Fibroblast of villous mesenchyme (primary cell): ENCODE results near the gene RBSN. TPM values are rescaled to one million over a fixed set of nuclear protein-coding genes. Genes with fewer than 3 reads are reported as not detected.

Experiments
- DNase-seq: peaks from one replicate; pipeline ENCODE4 v3.0.0-alpha.2; 2010; ENCODE audit warnings: low read depth
- H3K4me3 ChIP-seq: 2 replicates; pipeline ENCODE4 v1.5.1; 2011; ENCODE audit warnings: low read depth, mild to moderate bottlenecking, low read length
- total RNA-seq: library from RNA; depleted of rRNA; stranded (reverse); fragments of >200 nt; gene quantifications from 2 replicates; pipeline ENCODE4 v1.2.3, GENCODE V29; 2012
- TF ChIP-seq, protein P1 (sequence below): IDR thresholded peaks from 2 replicates; pipeline ENCODE4 v1.5.1; 2012; ENCODE audit warnings: low read depth, mild to moderate bottlenecking, low read length; ENCODE audit not compliant: insufficient read depth

Gene RBSN
- total RNA-seq, 1 donor: 25.9 TPM

DNA sequence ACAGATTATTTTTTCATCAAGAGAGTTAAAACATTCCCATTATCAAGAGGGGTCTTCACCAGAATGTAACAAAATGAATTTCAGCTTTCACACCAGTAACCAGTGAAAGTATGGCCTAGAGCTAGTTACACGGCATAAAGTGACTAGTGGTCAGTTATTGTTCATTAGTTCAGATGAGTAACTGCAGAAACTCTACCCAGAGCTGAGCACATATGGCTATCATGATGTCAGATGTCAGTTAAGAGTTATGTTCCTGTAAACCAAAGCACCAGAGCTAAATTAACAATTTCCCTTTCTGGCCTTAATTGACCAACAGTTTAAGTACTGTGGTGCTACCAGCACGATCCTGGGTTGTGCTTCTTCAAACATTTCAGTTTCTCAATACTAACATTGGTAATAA, 27.2 kb downstream of the RBSN start:
- H3K4me3 ChIP-seq: no peak overlapping the region
- TF ChIP-seq, protein P1, sequence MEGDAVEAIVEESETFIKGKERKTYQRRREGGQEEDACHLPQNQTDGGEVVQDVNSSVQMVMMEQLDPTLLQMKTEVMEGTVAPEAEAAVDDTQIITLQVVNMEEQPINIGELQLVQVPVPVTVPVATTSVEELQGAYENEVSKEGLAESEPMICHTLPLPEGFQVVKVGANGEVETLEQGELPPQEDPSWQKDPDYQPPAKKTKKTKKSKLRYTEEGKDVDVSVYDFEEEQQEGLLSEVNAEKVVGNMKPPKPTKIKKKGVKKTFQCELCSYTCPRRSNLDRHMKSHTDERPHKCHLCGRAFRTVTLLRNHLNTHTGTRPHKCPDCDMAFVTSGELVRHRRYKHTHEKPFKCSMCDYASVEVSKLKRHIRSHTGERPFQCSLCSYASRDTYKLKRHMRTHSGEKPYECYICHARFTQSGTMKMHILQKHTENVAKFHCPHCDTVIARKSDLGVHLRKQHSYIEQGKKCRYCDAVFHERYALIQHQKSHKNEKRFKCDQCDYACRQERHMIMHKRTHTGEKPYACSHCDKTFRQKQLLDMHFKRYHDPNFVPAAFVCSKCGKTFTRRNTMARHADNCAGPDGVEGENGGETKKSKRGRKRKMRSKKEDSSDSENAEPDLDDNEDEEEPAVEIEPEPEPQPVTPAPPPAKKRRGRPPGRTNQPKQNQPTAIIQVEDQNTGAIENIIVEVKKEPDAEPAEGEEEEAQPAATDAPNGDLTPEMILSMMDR: no peak
- no peak for DNase-seq

DNA sequence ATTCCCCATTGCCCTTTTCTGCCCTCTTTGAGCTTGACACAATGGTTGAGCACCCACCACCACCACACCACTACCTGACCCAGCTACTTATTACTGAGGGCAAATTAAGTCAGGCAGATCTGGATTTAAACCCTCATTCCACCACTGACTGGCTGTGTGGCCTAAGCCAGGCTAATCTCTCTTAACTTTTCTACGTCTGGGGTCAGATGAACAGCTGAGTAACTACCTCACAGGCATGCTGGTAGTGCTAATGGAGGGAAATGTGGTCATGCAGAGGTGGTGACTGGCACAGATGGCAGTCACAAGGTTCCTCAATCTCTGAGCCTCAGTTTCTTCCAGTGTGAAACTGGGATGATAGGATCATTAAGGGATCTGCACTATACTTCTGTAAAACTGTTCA, 29.5 kb downstream of the RBSN start:
- TF ChIP-seq, protein P1: no peak
- DNase-seq: no peak
- H3K4me3 ChIP-seq: no peak overlapping the region

DNA sequence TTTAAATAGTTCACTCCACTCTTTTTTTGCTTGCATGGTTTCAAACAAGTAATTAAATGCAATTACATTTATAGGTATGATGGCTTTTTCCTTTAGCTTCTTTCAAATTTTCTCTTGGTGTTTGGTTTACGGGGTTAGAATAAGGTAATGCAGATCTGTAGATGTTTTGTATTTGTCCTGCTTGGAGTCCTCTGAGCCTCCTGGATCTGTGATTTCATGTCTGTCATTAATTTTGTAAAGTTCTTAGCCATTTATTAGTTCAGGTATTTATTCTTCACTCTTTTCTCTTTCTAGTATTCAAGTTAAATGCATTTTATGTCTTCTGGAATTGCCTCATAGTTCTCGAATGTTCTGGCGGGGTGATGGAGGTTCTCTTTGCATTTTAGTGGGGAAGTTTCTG, 32.5 kb downstream of the RBSN start:
- TF ChIP-seq, protein P1: no peak
- no peak for DNase-seq
- no peak overlapping the region for H3K4me3 ChIP-seq

DNA sequence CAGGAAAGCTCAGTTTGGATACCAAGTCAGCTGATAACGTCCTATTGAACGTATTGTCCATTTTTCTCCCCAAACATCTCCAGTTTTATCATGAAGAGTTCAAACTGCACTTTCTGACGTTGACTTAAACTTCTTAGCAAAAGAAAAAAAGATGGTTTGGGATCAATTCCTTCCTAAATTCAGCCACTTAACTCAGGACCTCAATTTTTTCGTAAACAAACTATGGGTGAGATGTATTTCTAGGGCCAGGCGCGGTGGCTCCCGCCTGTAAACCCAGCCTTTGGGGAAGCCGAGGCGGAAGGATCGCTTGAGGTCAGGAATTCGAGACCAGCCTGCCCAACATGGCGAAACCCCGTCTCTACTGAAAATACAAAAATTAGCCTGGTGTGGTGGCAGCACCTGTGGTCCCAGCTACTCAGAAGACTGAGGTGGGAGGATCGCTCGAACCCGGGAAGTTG, 33.4 kb downstream of the RBSN start:
- peak overlapping the region; percentile 89 for H3K4me3 ChIP-seq
- no peak for DNase-seq
- TF ChIP-seq, protein P1: no peak

DNA sequence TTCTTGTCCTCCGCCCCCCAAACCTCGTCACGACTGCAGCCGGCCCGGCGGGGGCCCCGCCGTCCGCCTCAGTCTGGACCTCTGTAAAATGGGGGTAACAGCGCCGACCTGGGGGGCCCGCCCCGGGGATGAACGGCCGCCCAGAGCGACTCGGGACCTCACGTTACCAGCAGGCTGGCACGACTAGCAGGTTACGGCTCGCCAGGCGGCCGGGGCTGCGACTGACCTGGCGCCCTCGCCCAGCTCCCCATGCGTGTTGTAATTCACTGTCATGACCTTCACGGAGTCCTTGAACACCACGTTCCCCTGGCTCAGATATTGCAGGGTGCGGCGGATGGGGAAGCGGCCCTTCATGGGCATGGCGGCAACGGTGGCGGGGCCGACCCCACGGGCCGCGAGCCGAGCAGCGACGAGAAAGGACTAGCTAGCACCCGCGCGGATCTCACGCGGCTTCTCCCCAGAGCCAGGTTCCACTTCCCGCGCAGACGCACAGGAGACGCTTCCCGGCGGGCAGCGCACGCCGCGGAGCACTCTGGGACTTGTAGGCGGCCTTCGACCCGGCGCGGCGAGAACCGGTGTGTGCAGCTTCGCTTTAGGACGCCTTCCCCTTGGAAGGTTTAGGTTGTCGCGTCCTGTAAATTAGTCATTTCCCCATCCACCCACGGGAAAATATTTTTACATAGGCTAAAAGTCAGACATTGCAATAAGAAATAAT, 34.0 kb downstream of the RBSN start, which contains the start of gene MRPS25:
Gene MRPS25 (minus strand): TSS at position 481 of the 715 bp plus-strand sequence. CDS start 121 bp downstream, at position 360.
- peak; percentile 92 for DNase-seq
- TF ChIP-seq, protein P1: no peak
- H3K4me3 ChIP-seq: peak within 1 kb of the TSS; percentile 89

DNA sequence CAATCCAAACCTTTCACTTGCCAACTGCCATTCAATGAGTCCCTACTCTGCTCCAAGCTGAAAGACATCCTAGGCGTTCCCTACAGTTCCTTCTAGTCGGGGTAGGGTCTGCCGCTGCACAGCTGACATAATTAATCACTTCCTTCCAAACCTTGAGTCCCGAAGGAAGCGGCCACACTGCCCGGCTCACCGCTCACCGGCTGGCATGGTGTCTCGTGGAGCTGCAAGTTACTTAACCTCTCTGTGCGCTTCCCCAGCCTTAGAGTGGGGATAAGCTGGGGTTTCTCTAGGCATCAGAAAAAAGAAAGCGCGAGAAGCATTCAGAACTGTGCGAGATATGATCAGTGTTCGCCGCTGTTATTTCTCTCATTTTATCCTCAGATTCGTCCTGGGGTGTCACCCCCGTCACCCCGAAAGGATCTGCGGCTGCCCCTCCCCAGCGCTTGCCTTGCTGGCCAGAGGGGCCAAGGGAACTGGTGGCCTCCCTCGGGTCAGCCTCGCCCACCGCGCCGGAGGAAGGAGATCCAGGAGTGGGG, 34.6 kb downstream of the RBSN start:
- TF ChIP-seq, protein P1: no peak
- peak overlapping the region; percentile 89 for H3K4me3 ChIP-seq
- peak; percentile 52 for DNase-seq
